MCF 10A (cell line): ENCODE measurements around the gene STK40. TPM values are rescaled to one million over a fixed set of nuclear protein-coding genes. Genes with fewer than 3 reads are reported as not detected.

Experiments used
- BruUV-seq: library from RNA; stranded (reverse); fragments of 400-500 nt; replicated peaks from 2 replicates; lab custom pipeline; 2021; lab: Mats Ljungman, UMichigan
- CTCF ChIA-PET: fragments of 300-600 bp; sonication (Branson Sonifier 250); formaldehyde crosslinking; extraction: SDS; loops from one replicate; lab custom pipeline; 2021; ENCODE audit warnings: antibody characterized with exemption, inconsistent platforms; lab: Yijun Ruan, JAX
- POLR2A ChIA-PET: fragments of 300-600, 350-650 bp; sonication (Branson Sonifier 250); formaldehyde crosslinking; extraction: SDS; loops from one replicate; lab custom pipeline; 2020; ENCODE audit warnings: antibody characterized with exemption, inconsistent platforms; lab: Yijun Ruan, JAX
- DNase-seq: peaks from one replicate; pipeline ENCODE4 v3.0.0-alpha.2; 2018; ENCODE audit not compliant: unreplicated experiment
- H3K27ac Mint-ChIP-seq: one replicate; pipeline ENCODE4 v1.8.0; 2022; ENCODE audit warnings: mild to moderate bottlenecking, low read depth, mixed read lengths; ENCODE audit not compliant: unreplicated experiment
- H3K27me3 Mint-ChIP-seq: one replicate; pipeline ENCODE4 v1.8.0; 2022; ENCODE audit warnings: mixed read lengths; ENCODE audit not compliant: insufficient read depth, unreplicated experiment
- H3K36me3 Mint-ChIP-seq: one replicate; pipeline ENCODE4 v1.8.0; 2022; ENCODE audit warnings: mild to moderate bottlenecking, moderate library complexity, mixed read lengths; ENCODE audit not compliant: insufficient read depth, unreplicated experiment
- H3K4me1 Mint-ChIP-seq: one replicate; pipeline ENCODE4 v1.8.0; 2022; ENCODE audit warnings: mixed read lengths; ENCODE audit not compliant: insufficient read depth, unreplicated experiment
- H3K4me3 Mint-ChIP-seq: one replicate; pipeline ENCODE4 v1.8.0; 2022; ENCODE audit warnings: mild to moderate bottlenecking, moderate library complexity, mixed read lengths; ENCODE audit not compliant: unreplicated experiment
- H3K9me3 Mint-ChIP-seq: one replicate; pipeline ENCODE4 v1.8.0; 2022; ENCODE audit warnings: mixed read lengths; ENCODE audit not compliant: unreplicated experiment
- CTCF ChIP-seq: fragments of 200-600 bp; IDR thresholded peaks from one replicate; pipeline ENCODE4 v1.8.0; 2022; ENCODE audit warnings: antibody characterized with exemption, mild to moderate bottlenecking; ENCODE audit not compliant: unreplicated experiment
- intact Hi-C: fragments of 100-400 bp; cut with micrococcal nuclease; formaldehyde crosslinking; loops from 2 replicates; pipeline ENCODE4 v1.14.1; 2022
- total RNA-seq: library from RNA; stranded (reverse); gene quantifications from 2 replicates; pipeline ENCODE4 v1.2.3, GENCODE V29; 2022

Gene STK40
- total RNA-seq, 1 experiment from 2014 or later, result 44.0 TPM

- no peak overlapping the region for H3K27ac Mint-ChIP-seq
- intact Hi-C loops, result no loop called here
- no TSS peak for BruUV-seq
- TF ChIP-seq CTCF, result no peak
- POLR2A ChIA-PET, result no interaction called here
- H3K4me3 Mint-ChIP-seq, result no peak overlapping the region
- CTCF ChIA-PET, result interaction anchor here (0.6 to 9.6 kb wide), 19 partner anchors 8 to 201 kb away, joined by 3 to 118 read pairs (median 10); partner anchors contain the start of genes LSM10 and SH3D21
- no peaks in the 10 kb centered on the region for H3K27me3 Mint-ChIP-seq
- peaks cover 13% of the 10 kb centered on the region for H3K4me1 Mint-ChIP-seq
- H3K36me3 Mint-ChIP-seq, result peaks cover 26% of the 10 kb centered on the region
- no peaks in the 10 kb centered on the region for H3K9me3 Mint-ChIP-seq
- DNase-seq, result no peak
Observed at GRCh38 chr1:36343651-36344394, 41.9 kb downstream of the STK40 start.

- TF ChIP-seq CTCF, result peak; percentile 78
- intact Hi-C loops, result loop anchor here (1.0 kb wide), 2 partner anchors 27 to 79 kb away; no protein-coding TSS in a partner anchor
- BruUV-seq, result no TSS peak
- Mint-ChIP-seq H3K9me3 (no peaks in the 10 kb centered on the region), H3K4me3 (no peak overlapping the region), H3K36me3 (peaks cover 16% of the 10 kb centered on the region), H3K27me3 (no peaks in the 10 kb centered on the region), H3K4me1 (peaks cover 8% of the 10 kb centered on the region), H3K27ac (peak overlapping the region; percentile 19)
- peak; percentile 74 for DNase-seq
- CTCF ChIA-PET, result interaction anchor here (0.5 to 9.6 kb wide), 35 partner anchors 9 to 1408 kb away, joined by 3 to 118 read pairs (median 4); partner anchors contain the start of genes LSM10, OSCP1, SH3D21 and STK40
- POLR2A ChIA-PET, result interaction anchor here (0.5 to 1.1 kb wide), 4 partner anchors 10 to 55 kb away, joined by 3 to 5 read pairs (median 3); no protein-coding TSS in a partner anchor
Observed at GRCh38 chr1:36342426-36343185, 43.1 kb downstream of the STK40 start.

- Mint-ChIP-seq H3K27ac (no peak overlapping the region), H3K27me3 (no peaks in the 10 kb centered on the region), H3K4me3 (no peak overlapping the region), H3K36me3 (peaks cover 13% of the 10 kb centered on the region), H3K4me1 (peaks cover 8% of the 10 kb centered on the region), H3K9me3 (no peaks in the 10 kb centered on the region)
- TF ChIP-seq CTCF, result no peak
- no peak for DNase-seq
- intact Hi-C loops, result loop anchor here (1.0 kb wide), 2 partner anchors 28 to 80 kb away; no protein-coding TSS in a partner anchor
- ChIA-PET POLR2A (interaction anchor here (0.9 kb wide), 1 partner anchor 10 kb away, joined by 3 read pairs; no protein-coding TSS in a partner anchor), CTCF (interaction anchor here (0.6 to 9.6 kb wide), 30 partner anchors 8 to 1408 kb away, joined by 3 to 118 read pairs (median 6); partner anchors contain the start of genes LSM10, OSCP1, SH3D21 and STK40)
- no TSS peak for BruUV-seq
Observed at GRCh38 chr1:36341626-36342320, 44.0 kb downstream of the STK40 start.
